Hepatocyte (in vitro differentiated cells): ENCODE measurements around the gene SIPA1L2. TPM values are rescaled to one million over a fixed set of nuclear protein-coding genes. Genes with fewer than 3 reads are reported as not detected.

Source experiments
- DNase-seq: peaks from one replicate; pipeline ENCODE4 v3.0.0-alpha.2; 2016; ENCODE audit warnings: low spot score
- H2AFZ ChIP-seq: fragments of 200-600 bp; sonication (generic); 2 replicates; pipeline ENCODE4 v1.6.0; 2016; ENCODE audit warnings: antibody characterized with exemption, mild to moderate bottlenecking
- H3K27ac ChIP-seq: fragments of 200-600 bp; sonication (generic); 2 replicates; pipeline ENCODE4 v1.5.1; 2016; ENCODE audit warnings: mild to moderate bottlenecking
- H3K27me3 ChIP-seq: fragments of 200-600 bp; sonication (generic); 2 replicates; pipeline ENCODE4 v1.6.1; 2016
- H3K36me3 ChIP-seq: fragments of 200-600 bp; sonication (generic); replicated peaks from 2 replicates; pipeline ENCODE4 v1.5.1; 2016; ENCODE audit warnings: low read depth; ENCODE audit not compliant: insufficient read depth
- H3K4me1 ChIP-seq: fragments of 200-600 bp; sonication (generic); 2 replicates; pipeline ENCODE4 v1.5.1; 2016; ENCODE audit warnings: mild to moderate bottlenecking, moderate library complexity; ENCODE audit not compliant: insufficient read depth
- H3K4me2 ChIP-seq: fragments of 200-600 bp; sonication (generic); 2 replicates; pipeline ENCODE4 v1.6.0; 2016
- H3K4me3 ChIP-seq: fragments of 200-600 bp; sonication (generic); 2 replicates; pipeline ENCODE4 v1.5.1; 2016; ENCODE audit warnings: mild to moderate bottlenecking
- H3K79me2 ChIP-seq: fragments of 200-600 bp; sonication (generic); 2 replicates; pipeline ENCODE4 v1.6.0; 2017; ENCODE audit warnings: mild to moderate bottlenecking
- H3K9me2 ChIP-seq: fragments of 200-600 bp; sonication (generic); replicated peaks from 2 replicates; pipeline ENCODE4 v1.6.0; 2017; ENCODE audit warnings: mild to moderate bottlenecking; ENCODE audit not compliant: insufficient read depth
- H3K9me3 ChIP-seq: fragments of 200-600 bp; sonication (generic); 2 replicates; pipeline ENCODE4 v1.5.1; 2016; ENCODE audit warnings: low read depth, mild to moderate bottlenecking
- H4K20me1 ChIP-seq: fragments of 200-600 bp; sonication (generic); 2 replicates; pipeline ENCODE4 v1.6.0; 2016; ENCODE audit warnings: mild to moderate bottlenecking; ENCODE audit not compliant: insufficient read depth, poor library complexity, severe bottlenecking
- CTCF ChIP-seq: fragments of 200-600 bp; sonication (generic); IDR thresholded peaks from 2 replicates; pipeline ENCODE4 v1.5.1; 2016; ENCODE audit warnings: antibody characterized with exemption, mild to moderate bottlenecking; ENCODE audit not compliant: poor library complexity
- EZH2 ChIP-seq: fragments of 200-600 bp; sonication (generic); IDR thresholded peaks from 2 replicates; pipeline ENCODE4 v1.6.1; 2016; ENCODE audit warnings: antibody characterized with exemption, mild to moderate bottlenecking, borderline replicate concordance
- EZH2phosphoT487 ChIP-seq: fragments of 200-600 bp; sonication (generic); IDR thresholded peaks from one replicate; pipeline ENCODE4 v1.6.1; 2018; ENCODE audit warnings: antibody characterized with exemption, mild to moderate bottlenecking, low read depth, moderate library complexity; ENCODE audit not compliant: unreplicated experiment, severe bottlenecking
- WGBS: methylation state at CpG from one replicate; pipeline ENCODE4 v1.1.6; 2016; ENCODE audit warnings: low lambda C conversion rate; ENCODE audit errors: missing lambda C conversion rate; 5-methylcytosine and 5-hydroxymethylcytosine counted together
- polyA plus RNA-seq: library from polyadenylated mRNA; unstranded; fragments of >200 nt; fragmentation: Nextera tagmentation; extraction: Ambion mirVana; gene quantifications from 2 replicates; pipeline ENCODE4 v1.2.1, GENCODE V29; 2016
- total RNA-seq: library from RNA; depleted of rRNA; stranded (reverse); fragments of >200 nt; gene quantifications from 2 replicates; pipeline ENCODE4 v1.2.3, GENCODE V29; 2014

SIPA1L2 gene
- total and polyA plus RNA-seq, 2 experiments from 2014 or later = 21.6 to 50.1 TPM

- H3K9me3 ChIP-seq = no peaks in the 10 kb centered on the region
- TF ChIP-seq EZH2phosphoT487 = no peak
- TF ChIP-seq CTCF = no peak
- TF ChIP-seq EZH2 = no peak
- no peaks in the 10 kb centered on the region for H3K36me3 ChIP-seq
- H4K20me1 ChIP-seq = peaks cover 6% of the 10 kb centered on the region
- H2AFZ ChIP-seq = no peak overlapping the region
- peaks cover 86% of the 10 kb centered on the region for H3K79me2 ChIP-seq
- no peak for DNase-seq
- no peaks in the 10 kb centered on the region for H3K9me2 ChIP-seq
- no peak overlapping the region for H3K4me2 ChIP-seq
- H3K27ac ChIP-seq = peak overlapping the region; percentile 4
- H3K4me1 ChIP-seq = peaks cover 7% of the 10 kb centered on the region
- H3K4me3 ChIP-seq = no peak overlapping the region
- no peaks in the 10 kb centered on the region for H3K27me3 ChIP-seq
- 82% methylated on average over 3 of the region's 3 CpGs for WGBS
These were observed 8.9 kb downstream of the SIPA1L2 start for GRCh38 chr1:232621050-232621449.

GRCh38 chr1:232620356-232620969 lies 9.5 kb downstream of the SIPA1L2 start:
- peaks cover 86% of the 10 kb centered on the region for H3K79me2 ChIP-seq
- peaks cover 6% of the 10 kb centered on the region for H4K20me1 ChIP-seq
- no peak overlapping the region for H2AFZ ChIP-seq
- no peaks in the 10 kb centered on the region for H3K9me3 ChIP-seq
- peak overlapping the region; percentile 11 for H3K27ac ChIP-seq
- peaks cover 5% of the 10 kb centered on the region for H3K4me1 ChIP-seq
- no peaks in the 10 kb centered on the region for H3K36me3 ChIP-seq
- H3K9me2 ChIP-seq = no peaks in the 10 kb centered on the region
- WGBS = 33% methylated on average over 6 of the region's 6 CpGs
- H3K4me3 ChIP-seq = no peak overlapping the region
- DNase-seq = peak; percentile 80
- no peaks in the 10 kb centered on the region for H3K27me3 ChIP-seq
- H3K4me2 ChIP-seq = peak overlapping the region; percentile 32
- no peak for TF ChIP-seq EZH2
- TF ChIP-seq CTCF = no peak
- no peak for TF ChIP-seq EZH2phosphoT487

- no peaks in the 10 kb centered on the region for H3K9me3 ChIP-seq
- no peaks in the 10 kb centered on the region for H3K36me3 ChIP-seq
- H3K27me3 ChIP-seq = no peaks in the 10 kb centered on the region
- H2AFZ ChIP-seq = no peak overlapping the region
- no peak overlapping the region for H3K4me3 ChIP-seq
- 92% methylated on average over 1 of the region's 1 CpG for whole genome bisulfite sequencing
- peaks cover 5% of the 10 kb centered on the region for H4K20me1 ChIP-seq
- DNase-seq = no peak
- no peak for TF ChIP-seq EZH2
- TF ChIP-seq CTCF = no peak
- TF ChIP-seq EZH2phosphoT487 = no peak
- peaks cover 29% of the 10 kb centered on the region for H3K4me1 ChIP-seq
- no peak overlapping the region for H3K4me2 ChIP-seq
- peaks cover 84% of the 10 kb centered on the region for H3K79me2 ChIP-seq
- H3K9me2 ChIP-seq = no peaks in the 10 kb centered on the region
- no peak overlapping the region for H3K27ac ChIP-seq
These were observed 12.7 kb downstream of the SIPA1L2 start for GRCh38 chr1:232617237-232617636.
